NK-92 (cell line): ENCODE results near the gene CLDN2.
"Not testable (repeated sequence)": the region's sequence is repeated elsewhere in the genome, so short reads cannot be mapped to it uniquely, and the experiment has no call there.

Source experiments
- DNase-seq: peaks from one replicate; lab custom pipeline; 2025; ENCODE audit not compliant: unreplicated experiment; lab: John Stamatoyannopoulos, UW

Gene CLDN2

DNA sequence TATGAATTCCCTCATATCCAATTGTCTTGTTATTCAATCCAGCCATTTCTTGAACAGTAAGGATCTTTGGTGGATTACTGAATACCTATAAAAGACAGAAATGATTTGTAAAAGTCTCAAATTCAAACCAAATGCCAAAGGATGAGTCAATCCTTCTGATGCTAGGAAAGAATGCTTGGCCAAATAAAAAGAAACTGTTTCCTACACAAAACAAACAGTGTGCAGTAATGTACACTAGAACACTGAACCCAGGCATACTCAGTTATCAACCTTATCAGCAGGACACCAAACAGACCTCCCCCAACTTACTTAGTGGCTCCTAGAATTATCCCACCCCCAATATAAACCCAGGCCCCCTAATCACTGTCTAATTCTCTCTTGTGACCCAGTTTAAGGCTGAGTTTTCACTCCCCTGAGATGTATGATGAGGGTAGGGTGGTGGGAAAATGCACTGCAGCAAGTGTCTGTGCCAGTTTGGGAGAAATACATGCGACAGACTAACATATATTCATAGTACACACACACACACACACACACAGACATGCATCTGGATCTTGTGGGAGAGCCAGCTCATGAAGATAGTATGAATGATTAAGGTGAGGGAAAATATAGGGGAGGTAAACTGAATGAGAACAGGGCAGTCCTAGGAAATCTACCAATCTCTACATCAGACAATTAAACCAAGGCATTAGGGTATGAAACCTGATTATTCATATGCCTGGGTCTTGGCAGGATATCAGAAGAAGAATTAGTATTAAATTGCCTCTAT, 35.0 kb downstream of the CLDN2 start:
- no peak for DNase-seq

DNA sequence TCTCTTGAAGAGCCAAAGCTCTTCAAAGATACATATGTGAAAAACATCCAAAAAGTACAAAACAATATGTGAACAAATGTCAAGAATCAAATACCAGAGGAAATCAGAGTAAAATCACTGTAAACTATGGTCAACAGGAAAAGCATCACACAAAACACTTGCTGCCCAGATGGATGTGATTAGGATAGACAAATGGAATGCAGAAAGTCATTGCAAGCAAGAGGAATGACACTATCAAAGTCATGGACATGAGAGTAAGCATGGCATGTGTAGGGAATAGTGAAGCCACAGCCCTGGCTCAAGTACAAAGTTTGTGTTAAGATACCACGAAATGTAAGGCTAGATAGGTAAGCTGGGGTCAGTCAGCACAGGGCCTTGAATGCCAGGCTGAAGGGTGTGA, 37.7 kb downstream of the CLDN2 start:
- DNase-seq: no peak

DNA sequence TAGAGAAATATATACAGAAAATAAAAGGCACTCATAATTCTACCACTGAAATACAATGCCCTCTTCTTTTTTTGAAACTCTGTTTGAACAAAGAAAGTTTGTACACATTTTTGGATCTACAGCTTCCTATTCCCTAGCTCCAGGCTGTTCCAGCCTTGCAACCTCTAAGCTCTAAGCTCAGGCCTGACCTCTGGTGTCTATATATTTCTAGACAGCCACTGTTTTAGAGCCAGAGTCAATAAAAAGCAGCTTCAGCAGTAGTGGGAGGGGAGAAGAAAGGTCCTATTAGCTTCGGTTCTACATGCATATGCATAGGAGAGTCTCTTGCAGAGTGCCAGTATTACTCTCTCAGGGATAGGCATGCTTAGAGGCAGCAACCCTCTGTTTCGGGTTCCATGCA, 39.7 kb downstream of the CLDN2 start:
- no peak for DNase-seq

GRCh38 chrX:106963111-106963510, 42.9 kb downstream of the CLDN2 start:
- no peak for DNase-seq

DNA sequence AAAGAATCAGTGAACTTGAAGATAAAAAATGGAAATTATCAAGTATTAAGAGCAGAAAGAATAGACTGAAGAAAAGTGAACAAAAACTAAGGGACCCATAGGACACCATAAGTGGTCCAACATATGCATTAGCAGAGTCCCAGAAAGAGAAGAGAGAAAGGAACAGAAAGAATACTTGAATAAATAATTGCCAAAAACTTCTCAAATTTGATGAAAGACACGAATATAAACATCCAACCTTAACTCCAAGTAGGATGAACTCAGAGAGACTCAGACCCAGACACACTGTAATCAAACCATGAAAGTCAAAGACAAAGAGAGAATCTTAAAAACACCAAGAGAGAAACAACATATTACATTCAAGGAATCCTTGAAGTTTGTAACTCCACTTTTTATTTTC, 44.1 kb downstream of the CLDN2 start:
- DNase-seq: no peak

- not testable (repeated sequence) for DNase-seq
These were observed 46.3 kb downstream of the CLDN2 start for GRCh38 chrX:106966547-106966946.

GRCh38 chrX:106972896-106973295, 52.7 kb downstream of the CLDN2 start:
- DNase-seq: no peak

DNA sequence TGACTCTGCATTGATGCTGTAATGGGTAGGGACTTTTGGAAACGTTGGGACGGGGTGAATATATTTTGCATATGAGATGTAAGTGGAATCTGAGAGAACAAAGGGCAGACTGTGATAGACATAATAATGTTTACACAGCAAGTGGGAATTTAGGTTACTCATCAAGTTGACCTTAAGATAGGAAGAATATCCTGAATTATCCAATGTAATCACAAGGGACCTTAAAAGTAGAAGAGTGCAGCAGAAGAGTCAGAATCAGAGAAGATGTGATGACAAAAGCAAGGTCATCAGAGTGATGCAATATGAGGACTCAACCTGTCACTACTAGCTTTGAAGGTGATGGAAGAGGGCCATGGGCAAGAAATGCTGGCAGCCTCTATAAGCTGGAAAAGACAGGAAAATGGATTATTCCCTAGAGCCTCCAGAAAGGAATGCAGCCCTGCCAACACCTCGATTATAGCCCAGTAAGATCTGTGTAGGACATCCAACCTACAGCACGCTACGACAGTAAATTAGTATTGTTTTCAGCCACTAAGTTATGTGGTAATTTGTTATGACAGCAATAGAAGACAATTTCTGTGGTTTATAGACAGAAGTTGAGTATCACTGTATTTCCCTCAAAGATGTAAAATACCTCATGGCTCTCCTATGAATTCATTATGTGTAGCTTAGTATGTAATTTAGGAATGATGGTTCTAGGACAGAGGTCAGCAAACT, 53.4 kb downstream of the CLDN2 start:
- DNase-seq: no peak

DNA sequence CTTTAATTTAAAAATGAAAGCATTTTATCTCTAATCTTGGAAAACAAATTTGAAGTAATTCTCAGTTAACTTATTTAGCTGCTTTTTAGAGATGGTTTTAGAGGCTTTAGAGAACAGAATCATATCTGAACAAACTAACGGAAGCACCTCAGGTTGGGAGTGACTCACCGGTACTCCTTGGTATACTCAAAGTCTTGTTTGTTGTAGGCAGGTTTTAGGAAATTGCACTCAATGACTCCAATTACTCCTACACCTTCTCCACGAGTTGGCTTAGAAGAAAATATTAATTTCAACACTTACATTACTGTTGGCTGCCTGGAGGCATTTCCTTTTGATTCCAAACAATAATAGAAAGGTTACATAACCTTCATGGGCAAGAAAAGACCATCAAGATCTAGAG, 56.2 kb downstream of the CLDN2 start:
- no peak for DNase-seq
